Loucy (cell line): ENCODE measurements around the gene BFSP1.

Experiments
- EZH2phosphoT487 ChIP-seq: fragments of 200-600 bp; IDR thresholded peaks from 2 replicates; pipeline ENCODE4 v1.6.1; 2018; ENCODE audit warnings: antibody characterized with exemption, mild to moderate bottlenecking, moderate library complexity, borderline replicate concordance
- TF ChIP-seq, protein P1 (sequence below): fragments of 200-600 bp; sonication (generic); conservative IDR thresholded peaks from 2 replicates; pipeline ENCODE4 v1.5.1; 2014; ENCODE audit warnings: mild to moderate bottlenecking, antibody characterized with exemption, low read length

GRCh38 chr20:17508756-17509155 is 22.4 kb downstream of the BFSP1 start:
- TF ChIP-seq, protein P1, sequence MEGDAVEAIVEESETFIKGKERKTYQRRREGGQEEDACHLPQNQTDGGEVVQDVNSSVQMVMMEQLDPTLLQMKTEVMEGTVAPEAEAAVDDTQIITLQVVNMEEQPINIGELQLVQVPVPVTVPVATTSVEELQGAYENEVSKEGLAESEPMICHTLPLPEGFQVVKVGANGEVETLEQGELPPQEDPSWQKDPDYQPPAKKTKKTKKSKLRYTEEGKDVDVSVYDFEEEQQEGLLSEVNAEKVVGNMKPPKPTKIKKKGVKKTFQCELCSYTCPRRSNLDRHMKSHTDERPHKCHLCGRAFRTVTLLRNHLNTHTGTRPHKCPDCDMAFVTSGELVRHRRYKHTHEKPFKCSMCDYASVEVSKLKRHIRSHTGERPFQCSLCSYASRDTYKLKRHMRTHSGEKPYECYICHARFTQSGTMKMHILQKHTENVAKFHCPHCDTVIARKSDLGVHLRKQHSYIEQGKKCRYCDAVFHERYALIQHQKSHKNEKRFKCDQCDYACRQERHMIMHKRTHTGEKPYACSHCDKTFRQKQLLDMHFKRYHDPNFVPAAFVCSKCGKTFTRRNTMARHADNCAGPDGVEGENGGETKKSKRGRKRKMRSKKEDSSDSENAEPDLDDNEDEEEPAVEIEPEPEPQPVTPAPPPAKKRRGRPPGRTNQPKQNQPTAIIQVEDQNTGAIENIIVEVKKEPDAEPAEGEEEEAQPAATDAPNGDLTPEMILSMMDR = no peak
- no peak for TF ChIP-seq EZH2phosphoT487
